Keratinocyte (primary cell): ENCODE measurements around the gene KMT2A. TPM values are rescaled to one million over a fixed set of nuclear protein-coding genes. Genes with fewer than 3 reads are reported as not detected.

Source experiments
- DNase-seq: peaks from one replicate; pipeline ENCODE4 v3.0.0-alpha.2; 2011; ENCODE audit warnings: low read depth, missing footprints, low spot score
- FAIRE-seq: peaks from 2 replicates; lab custom pipeline; 2011; peaks lifted over from hg19 to GRCh38; lab: Jason Lieb, UNC
- H2AFZ ChIP-seq: 2 replicates; pipeline ENCODE4 v1.6.0; 2012; ENCODE audit warnings: low read length, control low read depth, inconsistent platforms; ENCODE audit not compliant: control insufficient read depth
- H3K27ac ChIP-seq: 2 replicates; pipeline ENCODE4 v1.5.1; 2011; ENCODE audit warnings: low read length; ENCODE audit not compliant: control insufficient read depth, insufficient read depth
- H3K27me3 ChIP-seq: 3 replicates; pipeline ENCODE4 v1.6.0; 2011; ENCODE audit warnings: low read length; ENCODE audit not compliant: control insufficient read depth, insufficient read depth; ENCODE audit errors: extremely low read depth
- H3K36me3 ChIP-seq, 2 experiments: 2 replicates in 1 of 2; 3 replicates in 1 of 2; pipeline ENCODE4 v1.5.1; 2011; ENCODE audit warnings: low read length in 2 of 2, mild to moderate bottlenecking in 1 of 2; ENCODE audit not compliant: control insufficient read depth in 2 of 2, insufficient read depth in 2 of 2; ENCODE audit errors: extremely low read depth in 1 of 2
- H3K4me1 ChIP-seq: 3 replicates; pipeline ENCODE4 v1.5.1; 2011; ENCODE audit warnings: low read length; ENCODE audit not compliant: control insufficient read depth, insufficient read depth; ENCODE audit errors: extremely low read depth
- H3K4me2 ChIP-seq: 3 replicates; pipeline ENCODE4 v1.6.0; 2011; ENCODE audit warnings: low read depth, low read length; ENCODE audit not compliant: control insufficient read depth, insufficient read depth; ENCODE audit errors: extremely low read depth
- H3K4me3 ChIP-seq, 3 experiments: fragments of 200-600 bp in 1 of 3; sonication (generic) in 1 of 3; 2 replicates in 2 of 3; 3 replicates in 1 of 3; pipeline ENCODE4 v1.5.1; 2011 to 2016; ENCODE audit warnings: low read length in 3 of 3, mild to moderate bottlenecking in 3 of 3, control low read depth in 2 of 3, inconsistent platforms in 1 of 3, low read depth in 1 of 3, mixed read lengths in 1 of 3, mixed run types in 1 of 3, moderate library complexity in 1 of 3; ENCODE audit not compliant: control insufficient read depth in 2 of 3, insufficient read depth in 2 of 3; ENCODE audit errors: extremely low read depth in 1 of 3
- H3K79me2 ChIP-seq: 2 replicates; pipeline ENCODE4 v1.6.0; 2012; ENCODE audit warnings: low read length; ENCODE audit not compliant: control insufficient read depth, insufficient read depth
- H3K9ac ChIP-seq: 3 replicates; pipeline ENCODE4 v1.6.0; 2011; ENCODE audit warnings: low read length; ENCODE audit not compliant: control insufficient read depth, insufficient read depth; ENCODE audit errors: extremely low read depth
- H3K9me1 ChIP-seq: 3 replicates; pipeline ENCODE4 v1.6.0; 2011; ENCODE audit warnings: low read length; ENCODE audit not compliant: control insufficient read depth, insufficient read depth; ENCODE audit errors: extremely low read depth
- H3K9me3 ChIP-seq: 2 replicates; pipeline ENCODE4 v1.5.1; 2012; ENCODE audit warnings: low read depth, low read length; ENCODE audit not compliant: control insufficient read depth
- H4K20me1 ChIP-seq: 3 replicates; pipeline ENCODE4 v1.6.0; 2011; ENCODE audit warnings: low read length; ENCODE audit not compliant: control insufficient read depth, insufficient read depth; ENCODE audit errors: extremely low read depth
- CTCF ChIP-seq, 3 experiments: IDR thresholded peaks in 1 of 3; conservative IDR thresholded peaks in 1 of 3; optimal IDR thresholded peaks in 1 of 3; 2 replicates in 2 of 3; 3 replicates in 1 of 3; pipeline versions ENCODE3 to v1.5.1; 2011; ENCODE audit warnings: low read length in 3 of 3, mild to moderate bottlenecking in 3 of 3, moderate library complexity in 2 of 3, control low read depth in 1 of 3, inconsistent platforms in 1 of 3; ENCODE audit not compliant: insufficient read depth in 2 of 3; ENCODE audit errors: extremely low read depth in 1 of 3
- EZH2 ChIP-seq: IDR thresholded peaks from one replicate; pipeline ENCODE4 v1.6.1; 2012; ENCODE audit warnings: inconsistent platforms, mild to moderate bottlenecking, low read length, moderate library complexity
- dilution Hi-C: fragments of 300-500 bp; cut with MboI; formaldehyde crosslinking; loops from one replicate; pipeline ENCODE4 v1.7.0; 2020; ENCODE audit warnings: low sequenced_read_pairs; ENCODE audit not compliant: extremely low pct_ligation_motif_present
- polyA plus RNA-seq, 5 experiments: library from polyadenylated mRNA; depleted of rRNA in 3 of 5; stranded (reverse) in 3 of 5; stranded (forward) in 1 of 5; unstranded in 1 of 5; fragments of >200 nt; gene quantifications; 1 replicate in 1 of 5; 2 replicates in 3 of 5; 3 replicates in 1 of 5; pipeline versions ENCODE4 v1.2.1 to v1.2.3, GENCODE V29; 2011 to 2012; ENCODE audit warnings: missing spikeins in 2 of 5, low read depth in 1 of 5, low replicate concordance in 1 of 5

The KMT2A gene
- polyA plus RNA-seq, 1 donor (not counting 4 experiments of a cell fraction or from before 2014, with no cell fraction given): 11.7 TPM

DNA sequence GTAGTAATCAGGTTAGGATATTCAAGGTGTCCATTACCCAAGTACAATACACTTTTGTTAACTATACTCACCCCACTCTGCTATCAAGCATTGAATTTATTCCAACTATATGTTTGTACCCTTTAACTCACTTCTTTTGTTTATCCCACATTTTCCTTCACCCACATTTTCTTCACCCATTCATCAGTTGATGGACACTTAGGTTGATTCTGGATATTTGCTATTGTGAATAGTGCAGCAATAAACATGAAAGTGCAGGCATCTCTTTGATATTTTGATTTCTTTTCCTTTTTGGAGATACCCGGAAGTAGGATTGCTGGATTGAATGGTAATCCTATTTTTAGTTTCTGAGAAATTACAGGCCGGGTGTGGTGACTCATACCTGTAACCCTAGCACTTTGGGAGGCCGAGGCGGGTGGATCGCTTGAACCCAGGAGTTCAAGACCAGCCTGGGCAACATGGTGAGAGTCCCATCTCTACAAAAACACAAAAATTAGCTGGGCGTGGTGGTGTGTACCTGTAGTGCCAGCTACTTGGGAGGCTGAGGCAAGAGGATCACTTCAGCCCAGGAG, 101.2 kb downstream of the KMT2A start:
- no peak for FAIRE-seq
- Histone ChIP-seq H4K20me1 (no peaks in the 10 kb centered on the region), H3K4me2 (no peak overlapping the region), H3K36me3 (peaks cover 0 to 6% of the 10 kb centered on the region in 2 experiments), H3K9me1 (no peaks in the 10 kb centered on the region), H3K27ac (no peak overlapping the region), H3K27me3 (no peaks in the 10 kb centered on the region), H3K4me3 (no peak overlapping the region), H3K9ac (no peak overlapping the region), H3K4me1 (no peaks in the 10 kb centered on the region), H3K9me3 (no peaks in the 10 kb centered on the region), H2AFZ (no peak overlapping the region), H3K79me2 (no peaks in the 10 kb centered on the region)
- dilution Hi-C loops: no loop called here
- DNase-seq: no peak
- TF ChIP-seq EZH2 (no peak), CTCF (optimal IDR thresholded peaks at IDR 0.05 in 1 of 3, IDR thresholded peaks at IDR 0.05 in 1 of 3, conservative IDR thresholded peaks at IDR 0.05 in 1 of 3; ENCODE audit: extremely low read depth in 1 of 3, insufficient read depth in 2 of 3, low read length in 3 of 3) (no peak)

DNA sequence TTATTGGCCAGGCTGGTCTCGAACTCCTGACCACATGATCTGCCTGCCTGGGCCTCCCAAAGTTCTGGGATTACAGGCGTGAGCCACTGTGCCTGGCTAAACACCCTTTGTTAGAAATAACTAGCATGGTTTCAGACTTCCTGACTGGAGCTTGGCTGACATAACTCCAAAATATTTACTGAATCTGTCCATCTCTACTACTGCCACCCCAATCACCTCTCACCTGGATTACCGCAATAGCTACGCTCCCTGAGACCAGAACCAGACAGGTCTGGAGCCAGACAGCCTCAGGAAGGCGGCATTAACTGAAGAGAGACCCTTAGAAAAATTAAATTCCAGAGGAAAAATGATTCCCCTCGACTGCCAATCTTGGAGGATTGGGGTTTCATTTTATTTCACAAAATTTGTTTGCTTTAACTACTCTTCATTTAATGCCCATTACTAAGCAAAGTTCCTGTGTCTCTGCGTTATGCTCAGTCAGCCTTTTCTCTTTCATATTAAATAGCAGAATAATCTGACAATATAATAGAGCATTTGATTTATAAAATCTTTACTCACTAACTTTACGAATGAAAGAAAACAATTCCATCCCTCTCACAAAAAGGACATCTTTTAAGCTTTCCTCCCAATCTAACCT, 107.8 kb downstream of the KMT2A start:
- Histone ChIP-seq H3K4me1 (no peaks in the 10 kb centered on the region), H3K9me1 (no peaks in the 10 kb centered on the region), H3K4me3 (no peak overlapping the region), H3K27me3 (no peaks in the 10 kb centered on the region), H3K79me2 (no peaks in the 10 kb centered on the region), H2AFZ (no peak overlapping the region), H3K9ac (no peak overlapping the region), H3K4me2 (no peak overlapping the region), H4K20me1 (no peaks in the 10 kb centered on the region), H3K9me3 (no peaks in the 10 kb centered on the region), H3K27ac (no peak overlapping the region), H3K36me3 (peaks cover 0 to 3% of the 10 kb centered on the region in 2 experiments)
- no peak for DNase-seq
- no peak for FAIRE-seq
- TF ChIP-seq CTCF (optimal IDR thresholded peaks at IDR 0.05 in 1 of 3, IDR thresholded peaks at IDR 0.05 in 1 of 3, conservative IDR thresholded peaks at IDR 0.05 in 1 of 3; ENCODE audit: extremely low read depth in 1 of 3, insufficient read depth in 2 of 3, low read length in 3 of 3): no peak
- no peak for TF ChIP-seq EZH2
- dilution Hi-C loops: no loop called here
